ENCODE results near the gene PNO1.
"Not testable (repeated sequence)": the region's sequence is repeated elsewhere in the genome, so short reads cannot be mapped to it uniquely, and the experiment has no call there.

PNO1 gene

GRCh38 chr2:68158134-68158447 lies 403 bp downstream of the PNO1 start:
- no peak for DNase-seq

- no peak for DNase-seq
These were observed 6.0 kb downstream of the PNO1 start for GRCh38 chr2:68163641-68164040.

DNA sequence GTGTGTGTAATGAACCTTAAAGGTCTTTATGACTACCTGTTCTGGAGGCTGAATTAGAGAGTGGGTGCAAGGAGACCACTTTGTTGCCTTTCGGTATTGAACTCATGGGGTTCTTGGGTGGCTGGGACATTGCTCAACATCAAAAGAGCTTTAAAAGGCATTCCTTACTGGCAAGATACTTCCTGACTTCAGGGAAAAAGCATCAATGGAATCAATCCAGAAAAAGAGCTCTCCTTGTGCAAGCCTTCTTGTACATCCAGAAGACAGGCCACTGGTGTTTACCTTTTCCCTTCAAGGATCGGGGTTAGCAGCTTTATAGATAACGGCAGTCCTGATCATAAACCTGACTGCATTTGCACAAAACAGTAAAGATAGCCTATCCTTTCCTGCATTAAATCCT lies 9.5 kb downstream of the PNO1 start:
- no peak for DNase-seq

- no peak for DNase-seq
These were observed 11.6 kb downstream of the PNO1 start for GRCh38 chr2:68169308-68169707.

GRCh38 chr2:68171146-68171545 lies 13.5 kb downstream of the PNO1 start:
- no peak for DNase-seq

GRCh38 chr2:68171684-68172083 lies 14.0 kb downstream of the PNO1 start:
- DNase-seq = no peak

DNA sequence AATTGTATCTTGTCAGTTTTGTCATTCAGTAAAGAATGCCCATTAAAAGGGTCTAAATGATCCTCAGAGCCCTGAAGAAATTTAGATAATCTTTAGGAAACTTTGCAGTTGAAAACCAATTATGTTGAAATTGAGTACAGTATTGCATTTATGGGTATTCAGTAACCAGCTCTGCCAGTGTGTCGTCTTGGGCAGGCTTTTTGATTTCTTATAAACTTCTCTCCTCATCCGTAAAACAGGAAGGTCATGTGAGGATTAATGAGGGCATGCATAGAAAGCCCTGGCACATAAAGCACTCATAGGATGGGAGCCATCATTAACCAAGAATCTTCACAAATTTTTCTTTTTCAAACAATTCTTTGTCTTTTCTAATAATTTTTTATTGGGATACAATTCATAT lies 14.8 kb downstream of the PNO1 start:
- DNase-seq = no peak

DNA sequence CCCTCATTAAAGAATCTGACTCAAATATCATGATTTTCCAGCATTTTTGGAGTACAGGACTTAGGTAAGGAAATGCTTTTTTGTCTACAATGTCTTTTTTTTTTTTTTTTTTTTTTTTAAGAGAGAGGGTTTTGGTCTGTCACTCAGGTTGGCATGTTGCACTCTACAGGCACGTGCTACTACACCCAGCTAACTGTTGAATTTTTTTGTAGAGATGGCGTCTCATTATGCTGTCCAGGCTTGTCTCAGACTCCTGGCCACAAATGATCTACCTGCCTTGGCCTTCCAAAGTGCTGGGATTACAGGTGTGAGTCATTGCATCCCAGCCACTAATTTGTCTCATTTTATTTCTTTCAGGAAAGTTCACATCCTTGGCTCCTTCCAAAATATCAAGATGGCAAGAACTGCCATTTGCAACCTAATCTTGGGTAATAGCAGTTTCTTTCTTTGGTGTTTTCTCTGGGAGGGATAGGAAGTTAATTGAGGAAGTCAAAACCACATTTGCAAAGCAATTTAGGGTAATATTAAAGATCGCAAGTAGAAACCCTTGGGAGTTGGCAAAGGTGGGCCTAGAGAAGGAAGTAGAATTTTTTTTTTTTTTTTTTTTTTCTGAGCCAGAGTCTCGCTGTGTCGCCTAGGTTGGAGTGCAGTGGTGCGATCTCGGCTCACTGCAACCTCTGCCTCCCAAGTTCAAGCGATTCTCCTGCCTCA lies 15.5 kb downstream of the PNO1 start:
- no peak for DNase-seq

GRCh38 chr2:68175210-68175609 lies 17.5 kb downstream of the PNO1 start:
- not testable (repeated sequence) for DNase-seq

DNA sequence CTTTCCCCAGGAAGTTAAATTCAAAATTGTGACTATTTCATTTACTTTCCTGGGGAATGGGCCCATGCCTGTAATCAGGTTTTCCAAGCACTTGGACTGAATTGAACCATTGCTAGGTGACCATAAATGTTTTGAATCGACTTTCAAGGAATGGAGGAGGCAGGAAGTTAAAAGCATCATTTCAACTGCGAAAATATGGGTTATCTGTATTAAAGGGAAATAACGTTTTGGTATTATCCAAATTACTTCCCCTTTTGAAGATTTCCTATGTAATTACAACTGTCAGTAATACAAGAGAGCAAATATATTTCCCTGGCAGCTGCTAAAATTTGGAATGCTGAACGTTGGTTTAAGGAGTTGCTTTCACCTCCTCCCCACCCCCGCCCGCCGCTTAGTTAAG lies 19.0 kb downstream of the PNO1 start:
- no peak for DNase-seq

DNA sequence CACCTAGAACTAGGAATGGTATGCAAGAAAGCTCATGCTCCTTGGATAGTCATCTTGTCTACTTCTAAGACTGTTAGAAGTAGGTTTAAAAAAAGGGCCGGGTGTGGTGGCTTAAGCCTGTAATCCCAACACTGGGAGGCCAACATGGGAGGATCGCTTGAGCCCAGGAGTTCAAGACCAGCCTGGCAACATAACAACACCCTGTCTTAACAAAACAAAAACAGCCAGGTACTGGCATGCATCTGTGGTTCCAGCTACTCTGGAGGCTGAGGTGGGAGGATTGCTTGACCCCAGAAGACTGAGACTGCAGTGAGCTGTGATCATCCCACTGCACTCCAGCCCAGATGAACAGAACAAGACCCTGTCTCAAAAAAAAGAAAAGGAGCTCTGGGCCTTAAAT lies 19.9 kb downstream of the PNO1 start:
- no peak for DNase-seq

DNA sequence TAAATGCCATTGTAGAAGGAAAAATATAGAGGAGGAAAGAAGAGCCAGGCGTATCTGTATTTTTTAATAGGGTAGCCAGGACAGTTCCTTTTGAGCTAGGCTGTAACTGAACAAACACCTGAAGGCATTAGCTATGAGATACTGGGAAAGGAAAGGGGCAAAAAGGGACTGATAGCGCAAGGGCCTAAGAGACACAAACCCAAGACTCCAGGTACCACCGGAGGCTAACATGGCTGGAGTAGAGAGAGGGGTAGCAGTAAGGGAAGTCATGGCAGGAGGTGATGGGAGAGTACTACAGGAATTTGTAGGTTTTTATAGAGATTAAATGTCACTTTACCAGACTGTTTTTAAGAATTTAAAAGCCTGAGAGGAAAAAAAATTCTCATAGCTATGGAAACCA lies 20.7 kb downstream of the PNO1 start:
- no peak for DNase-seq

GRCh38 chr2:68178954-68179627 lies 21.4 kb downstream of the PNO1 start:
- DNase-seq = no peak

- no peak for DNase-seq
These were observed 25.2 kb downstream of the PNO1 start for GRCh38 chr2:68182902-68183301.

GRCh38 chr2:68185541-68186164 lies 28.0 kb downstream of the PNO1 start:
- DNase-seq = peak; percentile 61

GRCh38 chr2:68187329-68187728 lies 29.6 kb downstream of the PNO1 start:
- no peak for DNase-seq

GRCh38 chr2:68188831-68189230 lies 31.1 kb downstream of the PNO1 start:
- no peak for DNase-seq

DNA sequence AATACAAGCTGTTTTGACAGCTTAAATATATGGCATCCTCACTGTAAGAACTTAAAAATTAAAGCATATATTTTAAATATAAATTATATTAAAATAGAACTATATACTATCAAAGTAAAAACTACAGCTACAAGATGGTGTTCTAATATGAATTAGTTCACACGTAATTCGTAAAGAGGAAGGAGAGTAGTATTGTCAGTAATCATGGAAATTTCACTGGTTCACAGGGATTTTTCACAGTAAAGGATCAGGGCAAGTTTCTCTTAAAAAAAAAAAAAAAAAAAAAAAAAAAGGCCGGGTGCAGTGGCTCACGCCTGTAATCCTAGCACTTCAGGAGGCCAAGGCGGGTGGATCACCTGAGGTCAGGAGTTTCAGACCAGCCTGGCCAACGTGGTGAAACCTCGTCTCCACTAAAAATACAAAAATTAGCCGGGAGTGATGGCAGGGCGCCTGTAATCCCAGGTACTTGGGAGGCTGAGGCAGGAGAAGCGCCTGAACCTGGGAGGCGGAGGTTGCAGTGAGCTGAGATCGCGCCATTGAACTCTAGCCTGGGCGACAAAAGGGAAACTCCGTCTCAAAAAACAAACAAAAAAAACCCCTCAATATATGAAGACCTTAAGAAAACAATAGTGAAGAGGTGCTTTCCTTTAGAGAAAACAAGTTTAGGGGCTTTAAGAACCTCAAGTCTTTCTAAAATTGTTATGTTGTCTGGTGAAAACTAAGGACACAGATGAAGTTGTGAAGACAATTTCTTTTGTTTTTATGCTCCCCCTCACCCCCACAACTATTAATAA lies 32.5 kb downstream of the PNO1 start:
- no peak for DNase-seq

DNA sequence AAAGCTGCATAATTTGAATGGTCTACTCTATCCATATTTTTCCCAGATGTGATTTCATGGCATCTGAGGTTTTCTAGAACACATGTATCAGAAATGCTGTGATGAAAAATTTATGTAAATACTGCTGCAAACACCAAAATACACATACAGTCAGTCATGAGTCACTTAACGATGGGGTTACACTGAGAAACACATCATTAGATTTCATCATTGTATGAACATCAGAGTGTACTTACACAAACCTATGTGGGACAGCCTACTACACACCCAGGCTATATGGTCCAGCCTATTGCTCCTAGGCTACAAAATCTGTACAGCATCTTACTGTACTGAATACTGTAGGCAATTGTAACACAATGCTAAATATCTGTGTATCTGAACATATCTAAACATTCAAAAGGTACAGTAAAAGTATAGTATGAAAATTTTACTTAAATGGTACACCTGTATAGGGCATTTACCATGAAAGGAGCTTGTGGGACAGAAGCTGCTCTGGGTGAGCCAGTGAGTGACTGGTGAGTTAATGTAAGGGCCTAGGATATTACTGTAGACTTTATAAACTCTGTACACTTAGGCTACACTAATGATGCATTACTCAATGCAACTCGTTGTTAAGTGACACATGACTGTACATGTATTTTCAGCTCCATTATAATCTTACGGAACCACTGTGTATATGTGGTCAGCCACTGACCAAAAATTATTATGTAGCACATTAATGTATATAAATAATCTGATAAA lies 33.5 kb downstream of the PNO1 start:
- no peak for DNase-seq

DNA sequence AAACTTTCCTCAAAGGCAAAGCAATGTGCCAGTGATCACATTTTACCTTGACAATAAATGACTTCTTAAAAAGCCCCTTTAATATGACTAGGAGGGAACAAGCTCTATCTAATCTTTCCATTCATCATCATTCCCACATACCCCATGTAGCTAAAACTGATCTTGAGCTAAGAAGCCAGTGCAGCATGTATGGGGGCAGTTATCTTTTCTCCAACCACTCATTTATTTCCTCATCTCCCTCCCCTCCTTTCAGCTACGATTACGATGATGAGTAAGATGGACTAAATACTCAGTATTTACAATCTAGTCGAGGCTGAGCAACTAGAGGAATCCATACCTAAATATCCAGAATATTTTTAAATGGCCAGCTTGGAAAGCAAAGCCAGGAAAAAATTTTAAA lies 35.5 kb downstream of the PNO1 start:
- DNase-seq = no peak

GRCh38 chr2:68193787-68194372 lies 36.2 kb downstream of the PNO1 start:
- no peak for DNase-seq

DNA sequence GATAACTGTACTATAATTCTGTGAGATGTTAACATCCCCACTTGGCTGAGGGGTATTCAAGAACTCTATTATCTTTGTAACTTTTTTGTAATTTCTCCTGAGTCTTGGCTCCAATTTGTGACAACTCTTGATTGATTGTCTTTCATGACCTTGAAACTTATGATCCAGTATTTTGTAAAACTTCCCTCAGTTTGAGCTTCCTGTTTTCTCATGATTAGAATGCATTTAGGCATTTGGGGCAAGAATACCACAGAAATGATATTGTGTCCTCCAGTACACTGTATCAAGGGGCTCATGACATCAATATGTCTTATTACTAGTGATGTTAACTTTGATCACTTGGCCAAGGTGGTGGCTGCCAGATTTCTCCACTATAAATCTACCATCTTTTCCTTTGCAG lies 37.4 kb downstream of the PNO1 start:
- DNase-seq = no peak

Measured in activated CD8-positive, alpha-beta memory T cell treated with anti-CD3 and anti-CD28 coated beads, Interleukin-2, amount 50 U/mL, for 4 hours (primary cell).